ENCODE data around the gene OSTF1. TPM values are rescaled to one million over a fixed set of nuclear protein-coding genes. Genes with fewer than 3 reads are reported as not detected.

OSTF1 gene
- total RNA-seq, 1 experiment from 2014 or later = 17.8 TPM

DNA sequence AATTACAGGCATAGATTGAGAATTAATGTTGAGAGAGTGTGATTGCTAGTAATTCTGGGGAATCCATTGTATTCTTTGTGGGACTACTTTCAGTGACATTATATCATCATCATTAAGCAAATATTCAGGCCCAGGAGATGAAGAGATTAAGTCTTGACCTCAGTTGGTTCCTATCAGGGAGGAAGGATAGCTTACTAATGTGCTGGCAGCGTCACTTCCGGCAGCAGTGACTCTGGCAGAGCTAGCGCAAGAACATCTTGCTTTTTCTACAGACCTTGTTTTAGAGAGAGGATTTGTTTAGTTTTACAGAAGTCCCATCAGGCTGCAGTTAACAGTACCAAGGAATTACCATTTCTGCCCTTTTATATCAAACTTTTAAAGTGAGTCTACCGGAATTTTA lies 20.3 kb downstream of the OSTF1 start:
- H3K4me1 Mint-ChIP-seq = peaks cover 6% of the 10 kb centered on the region
- no peak overlapping the region for H3K4me3 Mint-ChIP-seq
- ChIA-PET CTCF (interaction anchor here (1.2 kb wide), 1 partner anchor 130 kb away, joined by 3 read pairs; no protein-coding TSS in a partner anchor), POLR2A (no interaction called here)
- TF ChIP-seq JUN (CRISPR knock-in tag; IDR thresholded peaks at IDR 0.05) = no peak
- no peak for TF ChIP-seq CBFB (CRISPR knock-in tag; IDR thresholded peaks at IDR 0.05; ENCODE audit: low read depth)
- no peak for TF ChIP-seq SMAD3 (CRISPR knock-in tag; IDR thresholded peaks at IDR 0.05; ENCODE audit: borderline replicate concordance)
- TF ChIP-seq, protein P1, sequence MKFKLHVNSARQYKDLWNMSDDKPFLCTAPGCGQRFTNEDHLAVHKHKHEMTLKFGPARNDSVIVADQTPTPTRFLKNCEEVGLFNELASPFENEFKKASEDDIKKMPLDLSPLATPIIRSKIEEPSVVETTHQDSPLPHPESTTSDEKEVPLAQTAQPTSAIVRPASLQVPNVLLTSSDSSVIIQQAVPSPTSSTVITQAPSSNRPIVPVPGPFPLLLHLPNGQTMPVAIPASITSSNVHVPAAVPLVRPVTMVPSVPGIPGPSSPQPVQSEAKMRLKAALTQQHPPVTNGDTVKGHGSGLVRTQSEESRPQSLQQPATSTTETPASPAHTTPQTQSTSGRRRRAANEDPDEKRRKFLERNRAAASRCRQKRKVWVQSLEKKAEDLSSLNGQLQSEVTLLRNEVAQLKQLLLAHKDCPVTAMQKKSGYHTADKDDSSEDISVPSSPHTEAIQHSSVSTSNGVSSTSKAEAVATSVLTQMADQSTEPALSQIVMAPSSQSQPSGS (CRISPR knock-in tag; IDR thresholded peaks at IDR 0.05; ENCODE audit: borderline replicate concordance, low read depth) = no peak
- no peak for TF ChIP-seq NR2C2 (CRISPR knock-in tag; IDR thresholded peaks at IDR 0.05)
- TF ChIP-seq, protein P2, sequence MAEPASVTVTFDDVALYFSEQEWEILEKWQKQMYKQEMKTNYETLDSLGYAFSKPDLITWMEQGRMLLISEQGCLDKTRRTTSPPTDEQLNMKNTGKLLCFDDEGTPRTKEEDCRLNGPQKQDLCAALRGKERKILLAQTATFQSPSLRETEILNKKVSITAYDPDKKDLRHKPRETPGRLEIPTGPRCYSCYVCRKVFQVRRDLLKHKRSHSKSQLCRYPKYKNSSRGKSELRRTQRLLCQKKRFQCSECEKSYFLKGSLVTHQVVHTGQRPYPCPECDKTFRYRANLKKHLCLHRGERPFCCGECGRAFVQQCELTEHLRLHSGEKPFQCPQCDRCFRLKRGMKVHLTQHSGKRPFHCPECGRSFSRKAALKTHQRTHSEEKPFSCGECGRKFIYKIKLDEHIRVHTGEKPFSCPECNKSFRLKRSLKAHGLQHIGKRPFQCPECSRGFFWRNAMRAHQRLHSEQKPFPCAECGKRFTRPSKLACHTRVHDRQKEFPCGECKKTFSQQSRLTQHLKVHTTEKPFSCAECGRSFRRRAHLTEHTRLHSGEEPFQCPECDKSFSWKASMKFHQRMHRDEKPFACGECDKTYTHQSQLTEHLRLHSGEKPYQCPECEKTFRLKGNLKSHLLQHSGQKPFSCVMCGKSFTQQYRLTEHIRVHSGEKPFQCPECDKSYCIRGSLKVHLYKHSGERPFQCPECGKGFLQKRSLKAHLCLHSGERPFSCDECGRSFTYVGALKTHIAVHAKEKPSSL (CRISPR knock-in tag; conservative IDR thresholded peaks at IDR 0.05) = no peak
- TF ChIP-seq, protein P3, sequence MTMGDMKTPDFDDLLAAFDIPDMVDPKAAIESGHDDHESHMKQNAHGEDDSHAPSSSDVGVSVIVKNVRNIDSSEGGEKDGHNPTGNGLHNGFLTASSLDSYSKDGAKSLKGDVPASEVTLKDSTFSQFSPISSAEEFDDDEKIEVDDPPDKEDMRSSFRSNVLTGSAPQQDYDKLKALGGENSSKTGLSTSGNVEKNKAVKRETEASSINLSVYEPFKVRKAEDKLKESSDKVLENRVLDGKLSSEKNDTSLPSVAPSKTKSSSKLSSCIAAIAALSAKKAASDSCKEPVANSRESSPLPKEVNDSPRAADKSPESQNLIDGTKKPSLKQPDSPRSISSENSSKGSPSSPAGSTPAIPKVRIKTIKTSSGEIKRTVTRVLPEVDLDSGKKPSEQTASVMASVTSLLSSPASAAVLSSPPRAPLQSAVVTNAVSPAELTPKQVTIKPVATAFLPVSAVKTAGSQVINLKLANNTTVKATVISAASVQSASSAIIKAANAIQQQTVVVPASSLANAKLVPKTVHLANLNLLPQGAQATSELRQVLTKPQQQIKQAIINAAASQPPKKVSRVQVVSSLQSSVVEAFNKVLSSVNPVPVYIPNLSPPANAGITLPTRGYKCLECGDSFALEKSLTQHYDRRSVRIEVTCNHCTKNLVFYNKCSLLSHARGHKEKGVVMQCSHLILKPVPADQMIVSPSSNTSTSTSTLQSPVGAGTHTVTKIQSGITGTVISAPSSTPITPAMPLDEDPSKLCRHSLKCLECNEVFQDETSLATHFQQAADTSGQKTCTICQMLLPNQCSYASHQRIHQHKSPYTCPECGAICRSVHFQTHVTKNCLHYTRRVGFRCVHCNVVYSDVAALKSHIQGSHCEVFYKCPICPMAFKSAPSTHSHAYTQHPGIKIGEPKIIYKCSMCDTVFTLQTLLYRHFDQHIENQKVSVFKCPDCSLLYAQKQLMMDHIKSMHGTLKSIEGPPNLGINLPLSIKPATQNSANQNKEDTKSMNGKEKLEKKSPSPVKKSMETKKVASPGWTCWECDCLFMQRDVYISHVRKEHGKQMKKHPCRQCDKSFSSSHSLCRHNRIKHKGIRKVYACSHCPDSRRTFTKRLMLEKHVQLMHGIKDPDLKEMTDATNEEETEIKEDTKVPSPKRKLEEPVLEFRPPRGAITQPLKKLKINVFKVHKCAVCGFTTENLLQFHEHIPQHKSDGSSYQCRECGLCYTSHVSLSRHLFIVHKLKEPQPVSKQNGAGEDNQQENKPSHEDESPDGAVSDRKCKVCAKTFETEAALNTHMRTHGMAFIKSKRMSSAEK (CRISPR knock-in tag; IDR thresholded peaks at IDR 0.05; ENCODE audit: borderline replicate concordance) = no peak
- no peak for TF ChIP-seq TCF7 (CRISPR knock-in tag; IDR thresholded peaks at IDR 0.05; ENCODE audit: low read depth)
- TF ChIP-seq, protein P4, sequence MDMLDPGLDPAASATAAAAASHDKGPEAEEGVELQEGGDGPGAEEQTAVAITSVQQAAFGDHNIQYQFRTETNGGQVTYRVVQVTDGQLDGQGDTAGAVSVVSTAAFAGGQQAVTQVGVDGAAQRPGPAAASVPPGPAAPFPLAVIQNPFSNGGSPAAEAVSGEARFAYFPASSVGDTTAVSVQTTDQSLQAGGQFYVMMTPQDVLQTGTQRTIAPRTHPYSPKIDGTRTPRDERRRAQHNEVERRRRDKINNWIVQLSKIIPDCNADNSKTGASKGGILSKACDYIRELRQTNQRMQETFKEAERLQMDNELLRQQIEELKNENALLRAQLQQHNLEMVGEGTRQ (CRISPR knock-in tag; IDR thresholded peaks at IDR 0.05) = no peak
- TF ChIP-seq, protein P5, sequence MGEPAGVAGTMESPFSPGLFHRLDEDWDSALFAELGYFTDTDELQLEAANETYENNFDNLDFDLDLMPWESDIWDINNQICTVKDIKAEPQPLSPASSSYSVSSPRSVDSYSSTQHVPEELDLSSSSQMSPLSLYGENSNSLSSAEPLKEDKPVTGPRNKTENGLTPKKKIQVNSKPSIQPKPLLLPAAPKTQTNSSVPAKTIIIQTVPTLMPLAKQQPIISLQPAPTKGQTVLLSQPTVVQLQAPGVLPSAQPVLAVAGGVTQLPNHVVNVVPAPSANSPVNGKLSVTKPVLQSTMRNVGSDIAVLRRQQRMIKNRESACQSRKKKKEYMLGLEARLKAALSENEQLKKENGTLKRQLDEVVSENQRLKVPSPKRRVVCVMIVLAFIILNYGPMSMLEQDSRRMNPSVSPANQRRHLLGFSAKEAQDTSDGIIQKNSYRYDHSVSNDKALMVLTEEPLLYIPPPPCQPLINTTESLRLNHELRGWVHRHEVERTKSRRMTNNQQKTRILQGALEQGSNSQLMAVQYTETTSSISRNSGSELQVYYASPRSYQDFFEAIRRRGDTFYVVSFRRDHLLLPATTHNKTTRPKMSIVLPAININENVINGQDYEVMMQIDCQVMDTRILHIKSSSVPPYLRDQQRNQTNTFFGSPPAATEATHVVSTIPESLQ (CRISPR knock-in tag; IDR thresholded peaks at IDR 0.05) = no peak
- TF ChIP-seq FOXP1 (CRISPR knock-in tag; IDR thresholded peaks at IDR 0.05; ENCODE audit: borderline replicate concordance) = no peak
- TF ChIP-seq MYBL2 (CRISPR knock-in tag; IDR thresholded peaks at IDR 0.05) = no peak
- TF ChIP-seq, protein P6, sequence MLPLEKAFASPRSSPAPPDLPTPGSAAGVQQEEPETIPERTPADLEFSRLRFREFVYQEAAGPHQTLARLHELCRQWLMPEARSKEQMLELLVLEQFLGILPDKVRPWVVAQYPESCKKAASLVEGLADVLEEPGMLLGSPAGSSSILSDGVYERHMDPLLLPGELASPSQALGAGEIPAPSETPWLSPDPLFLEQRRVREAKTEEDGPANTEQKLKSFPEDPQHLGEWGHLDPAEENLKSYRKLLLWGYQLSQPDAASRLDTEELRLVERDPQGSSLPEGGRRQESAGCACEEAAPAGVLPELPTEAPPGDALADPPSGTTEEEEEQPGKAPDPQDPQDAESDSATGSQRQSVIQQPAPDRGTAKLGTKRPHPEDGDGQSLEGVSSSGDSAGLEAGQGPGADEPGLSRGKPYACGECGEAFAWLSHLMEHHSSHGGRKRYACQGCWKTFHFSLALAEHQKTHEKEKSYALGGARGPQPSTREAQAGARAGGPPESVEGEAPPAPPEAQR (CRISPR knock-in tag; IDR thresholded peaks at IDR 0.05) = no peak
- no peak for TF ChIP-seq ESRRA (CRISPR knock-in tag; IDR thresholded peaks at IDR 0.05; ENCODE audit: borderline replicate concordance)
- no peak for ATAC-seq
- no peaks in the 10 kb centered on the region for H3K9me3 Mint-ChIP-seq
- no peaks in the 10 kb centered on the region for H3K27me3 Mint-ChIP-seq (ENCODE audit: low read depth)
- no peak for DNase-seq (ENCODE audit: low spot score)
- no peaks in the 10 kb centered on the region for H3K36me3 Mint-ChIP-seq
- H3K27ac Mint-ChIP-seq = no peak overlapping the region

Measured in WTC11 (cell line).